DOHH2 (cell line): Measurements from ENCODE around the gene PLBD2.

Source experiments
- H3F3A ChIP-seq: fragments of 200-600 bp; sonication (generic), shearing (Covaris generic); 2 replicates; pipeline ENCODE4 v1.6.0; 2016; ENCODE audit warnings: antibody characterized with exemption, mild to moderate bottlenecking; ENCODE audit not compliant: control insufficient read depth, insufficient read depth
- H3K27ac ChIP-seq: fragments of 200-600 bp; sonication (generic); 2 replicates; pipeline ENCODE4 v1.5.1; 2014; ENCODE audit warnings: low read depth, mild to moderate bottlenecking, low read length, moderate library complexity
- H3K27me3 ChIP-seq: fragments of 200-600 bp; sonication (generic); 2 replicates; pipeline ENCODE4 v1.6.1; 2014; ENCODE audit warnings: mild to moderate bottlenecking, low read length, mixed read lengths; ENCODE audit not compliant: control insufficient read depth
- H3K36me3 ChIP-seq: fragments of 200-600 bp; sonication (generic); 2 replicates; pipeline ENCODE4 v1.6.1; 2014; ENCODE audit warnings: mild to moderate bottlenecking, low read length, moderate library complexity, mixed read lengths; ENCODE audit not compliant: control insufficient read depth
- H3K4me1 ChIP-seq: fragments of 200-600 bp; sonication (generic); 2 replicates; pipeline ENCODE4 v1.6.1; 2014; ENCODE audit warnings: mild to moderate bottlenecking, low read length, mixed read lengths; ENCODE audit not compliant: control insufficient read depth
- H3K4me2 ChIP-seq: fragments of 200-600 bp; sonication (generic); 2 replicates; pipeline ENCODE4 v1.6.0; 2014; ENCODE audit warnings: mild to moderate bottlenecking, low read length, moderate library complexity
- H3K4me3 ChIP-seq: fragments of 200-600 bp; sonication (generic); 2 replicates; pipeline ENCODE4 v1.5.1; 2014; ENCODE audit warnings: mild to moderate bottlenecking, low read length, mixed read lengths
- H3K79me2 ChIP-seq: fragments of 200-600 bp; sonication (generic); 2 replicates; pipeline ENCODE4 v1.6.1; 2014; ENCODE audit warnings: mild to moderate bottlenecking, low read length, mixed read lengths; ENCODE audit not compliant: control insufficient read depth
- H3K9me2 ChIP-seq: fragments of 200-600 bp; sonication (generic); replicated peaks from 2 replicates; pipeline ENCODE4 v1.6.1; 2014; ENCODE audit warnings: mild to moderate bottlenecking, low read length, mixed read lengths; ENCODE audit not compliant: control insufficient read depth
- H3K9me3 ChIP-seq: fragments of 200-600 bp; sonication (generic); 2 replicates; pipeline ENCODE4 v1.6.1; 2014; ENCODE audit warnings: antibody characterized with exemption, low read length, mixed read lengths; ENCODE audit not compliant: control insufficient read depth, insufficient read depth
- H4K20me1 ChIP-seq: fragments of 200-600 bp; sonication (generic); 2 replicates; pipeline ENCODE4 v1.6.0; 2014; ENCODE audit warnings: low read depth, mild to moderate bottlenecking, antibody characterized with exemption, low read length, moderate library complexity; ENCODE audit not compliant: control insufficient read depth, insufficient read depth
- CTCF ChIP-seq: fragments of 200-600 bp; sonication (generic); IDR thresholded peaks from one replicate; pipeline ENCODE4 v1.5.1; 2014; ENCODE audit warnings: antibody characterized with exemption, mild to moderate bottlenecking, low read depth, low read length; ENCODE audit not compliant: poor library complexity, severe bottlenecking
- EZH2phosphoT487 ChIP-seq: fragments of 200-600 bp; sonication (generic); IDR thresholded peaks from 2 replicates; pipeline ENCODE4 v1.6.1; 2017; ENCODE audit warnings: borderline replicate concordance, mild to moderate bottlenecking, antibody characterized with exemption, low read length, moderate library complexity, mixed read lengths

Gene PLBD2

GRCh38 chr12:113399490-113399889 lies 41.1 kb downstream of the PLBD2 start:
- no peak overlapping the region for H3K27ac ChIP-seq
- H3K79me2 ChIP-seq = no peaks in the 10 kb centered on the region
- 0 out of 2 replicates have a peak, but pooled peaks cover 5% of the 10 kb centered on the region for H3K27me3 ChIP-seq
- H3K4me1 ChIP-seq = peaks cover 3% of the 10 kb centered on the region; the same call in 1 of the 2 replicates
- H3K36me3 ChIP-seq = no peaks in the 10 kb centered on the region
- H3K9me2 ChIP-seq = no peaks in the 10 kb centered on the region
- no peaks in the 10 kb centered on the region for H3K9me3 ChIP-seq
- TF ChIP-seq EZH2phosphoT487 (no peak), CTCF (no peak)
- no peaks in the 10 kb centered on the region for H4K20me1 ChIP-seq
- no peaks in the 10 kb centered on the region for H3F3A ChIP-seq
- H3K4me2 ChIP-seq = no peak overlapping the region
- H3K4me3 ChIP-seq = no peak overlapping the region

- Histone ChIP-seq H4K20me1 (no peaks in the 10 kb centered on the region), H3K9me3 (no peaks in the 10 kb centered on the region), H3K4me2 (no peak overlapping the region), H3K27ac (no peak overlapping the region), H3K79me2 (no peaks in the 10 kb centered on the region), H3K27me3 (0 out of 2 replicates have a peak, but pooled peaks cover 8% of the 10 kb centered on the region), H3K4me3 (no peak overlapping the region), H3F3A (no peaks in the 10 kb centered on the region), H3K4me1 (no peaks in the 10 kb centered on the region; the same call in 1 of the 2 replicates), H3K9me2 (no peaks in the 10 kb centered on the region), H3K36me3 (no peaks in the 10 kb centered on the region)
- TF ChIP-seq CTCF (no peak), EZH2phosphoT487 (no peak)
Observed at GRCh38 chr12:113400362-113400761, 42.0 kb downstream of the PLBD2 start.

GRCh38 chr12:113401066-113402000 lies 42.9 kb downstream of the PLBD2 start:
- H3K27me3 ChIP-seq = 0 out of 2 replicates have a peak, but pooled peaks cover 8% of the 10 kb centered on the region
- H3K4me3 ChIP-seq = no peak overlapping the region
- no peaks in the 10 kb centered on the region for H3K4me1 ChIP-seq
- no peak overlapping the region for H3K4me2 ChIP-seq
- H4K20me1 ChIP-seq = no peaks in the 10 kb centered on the region
- H3K9me3 ChIP-seq = no peaks in the 10 kb centered on the region
- TF ChIP-seq CTCF (no peak), EZH2phosphoT487 (no peak)
- H3K9me2 ChIP-seq = no peaks in the 10 kb centered on the region
- H3K27ac ChIP-seq = no peak overlapping the region
- no peaks in the 10 kb centered on the region for H3K79me2 ChIP-seq
- no peaks in the 10 kb centered on the region for H3F3A ChIP-seq
- H3K36me3 ChIP-seq = no peaks in the 10 kb centered on the region
